Endodermal cell (in vitro differentiated cells): ENCODE results near the gene TIMP2. TPM values are rescaled to one million over a fixed set of nuclear protein-coding genes. Genes with fewer than 3 reads are reported as not detected.

ENCODE experiments used
- DNase-seq: peaks from one replicate; pipeline ENCODE4 v3.0.0-alpha.2; 2017
- H3K27ac ChIP-seq: 2 replicates; pipeline ENCODE4 v1.5.1; 2013; ENCODE audit warnings: mild to moderate bottlenecking, low read depth, low read length, moderate library complexity
- H3K27me3 ChIP-seq: 2 replicates; pipeline ENCODE4 v1.6.1; 2013; ENCODE audit warnings: mild to moderate bottlenecking, low read length, moderate library complexity; ENCODE audit not compliant: insufficient read depth, control insufficient read depth, poor library complexity, severe bottlenecking
- H3K36me3 ChIP-seq: 2 replicates; pipeline ENCODE4 v1.7.0; 2013; ENCODE audit warnings: mild to moderate bottlenecking, low read length, moderate library complexity; ENCODE audit not compliant: control insufficient read depth, insufficient read depth
- H3K4me1 ChIP-seq: one replicate; pipeline ENCODE4 v1.7.0; 2013; ENCODE audit warnings: low read length; ENCODE audit not compliant: control insufficient read depth, insufficient read depth
- H3K4me3 ChIP-seq: 2 replicates; pipeline ENCODE4 v1.5.1; 2013; ENCODE audit warnings: mild to moderate bottlenecking, low read length, moderate library complexity
- H3K9ac ChIP-seq: 2 replicates; pipeline ENCODE4 v1.6.1; 2013; ENCODE audit warnings: mild to moderate bottlenecking, low read length, moderate library complexity; ENCODE audit not compliant: poor library complexity, severe bottlenecking; ENCODE audit errors: extremely low read depth
- H3K9me3 ChIP-seq: 2 replicates; pipeline ENCODE4 v1.6.1; 2013; ENCODE audit warnings: mild to moderate bottlenecking, low read length, moderate library complexity; ENCODE audit not compliant: control insufficient read depth
- H3K27ac Mint-ChIP-seq: 2 replicates; pipeline ENCODE4 v1.8.0; 2020; ENCODE audit warnings: mixed read lengths
- H3K27me3 Mint-ChIP-seq: 2 replicates; pipeline ENCODE4 v1.8.0; 2021; ENCODE audit warnings: mild to moderate bottlenecking, mixed read lengths; ENCODE audit not compliant: insufficient read depth
- H3K36me3 Mint-ChIP-seq: 2 replicates; pipeline ENCODE4 v1.8.0; 2020; ENCODE audit warnings: low read depth, mixed read lengths
- H3K4me1 Mint-ChIP-seq: 2 replicates; pipeline ENCODE4 v1.8.0; 2020; ENCODE audit warnings: mixed read lengths
- H3K4me3 Mint-ChIP-seq: 2 replicates; pipeline ENCODE4 v1.8.0; 2020; ENCODE audit warnings: mild to moderate bottlenecking, moderate library complexity, mixed read lengths
- H3K9me3 Mint-ChIP-seq: 2 replicates; pipeline ENCODE4 v1.8.0; 2020; ENCODE audit warnings: mild to moderate bottlenecking, mixed read lengths
- CTCF ChIP-seq: fragments of 200-600 bp; sonication (generic); conservative IDR thresholded peaks from 2 replicates; pipeline ENCODE4 v1.5.0; 2021; ENCODE audit warnings: antibody characterized with exemption, mild to moderate bottlenecking
- WGBS, 2 experiments: methylation state at CpG; one replicate each; pipeline versions ENCODE4 v1.1.5 to v1.1.7; 2013; ENCODE audit warnings: missing lambda C conversion rate in 2 of 2, mixed read lengths in 1 of 2; ENCODE audit not compliant: insufficient coverage in 1 of 2, insufficient read length in 1 of 2; 5-methylcytosine and 5-hydroxymethylcytosine counted together
- total RNA-seq, 2 donors: library from RNA; stranded (reverse); fragmentation: NEBNext Ultra II Directional in 1 of 2; extraction: Animal tissue kit (Norgen Biotek cat#: 25700) in 1 of 2; gene quantifications; 2 replicates in 1 of 2; 3 replicates in 1 of 2; pipeline ENCODE4 v1.2.1, GENCODE V29; 2021

TIMP2 gene
- total RNA-seq, 2 donors from 2014 or later = 36.9 to 42.7 TPM

DNA sequence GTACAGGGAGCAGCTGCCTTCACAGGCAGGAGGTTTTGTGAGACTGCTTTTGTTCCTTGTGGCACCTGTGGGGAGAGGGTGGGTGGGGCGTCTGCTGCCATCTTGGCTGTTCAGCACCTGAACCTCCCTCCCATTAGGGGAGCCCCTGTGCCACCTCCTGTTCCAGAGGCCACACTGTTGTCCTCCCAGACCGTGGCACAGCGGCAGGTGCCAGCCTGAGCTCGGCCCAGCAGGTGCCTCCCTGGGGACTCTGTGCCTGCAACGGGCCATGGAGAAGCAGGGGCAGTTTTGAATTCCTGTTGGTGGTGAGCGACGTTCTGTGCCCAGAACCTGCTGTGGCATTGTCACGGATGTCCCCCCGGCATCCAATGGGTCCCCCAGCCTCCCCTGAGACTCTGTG, 44.7 kb upstream of the TIMP2 start:
- Mint-ChIP-seq H3K36me3 (no peaks in the 10 kb centered on the region), H3K27ac (no peak overlapping the region), H3K4me1 (peaks cover 17% of the 10 kb centered on the region), H3K4me3 (no peak overlapping the region), H3K9me3 (no peaks in the 10 kb centered on the region), H3K27me3 (no peaks in the 10 kb centered on the region)
- WGBS, 2 experiments = 90 to 92% methylated on average over 2 to 9 of the region's 9 CpGs
- H3K4me1 ChIP-seq = peaks cover 10% of the 10 kb centered on the region
- no peaks in the 10 kb centered on the region for H3K9me3 ChIP-seq
- no peak for TF ChIP-seq CTCF
- H3K27me3 ChIP-seq = no peaks in the 10 kb centered on the region
- H3K4me3 ChIP-seq = no peak overlapping the region
- H3K27ac ChIP-seq = no peak overlapping the region
- no peak overlapping the region for H3K9ac ChIP-seq
- DNase-seq = no peak
- no peaks in the 10 kb centered on the region for H3K36me3 ChIP-seq

DNA sequence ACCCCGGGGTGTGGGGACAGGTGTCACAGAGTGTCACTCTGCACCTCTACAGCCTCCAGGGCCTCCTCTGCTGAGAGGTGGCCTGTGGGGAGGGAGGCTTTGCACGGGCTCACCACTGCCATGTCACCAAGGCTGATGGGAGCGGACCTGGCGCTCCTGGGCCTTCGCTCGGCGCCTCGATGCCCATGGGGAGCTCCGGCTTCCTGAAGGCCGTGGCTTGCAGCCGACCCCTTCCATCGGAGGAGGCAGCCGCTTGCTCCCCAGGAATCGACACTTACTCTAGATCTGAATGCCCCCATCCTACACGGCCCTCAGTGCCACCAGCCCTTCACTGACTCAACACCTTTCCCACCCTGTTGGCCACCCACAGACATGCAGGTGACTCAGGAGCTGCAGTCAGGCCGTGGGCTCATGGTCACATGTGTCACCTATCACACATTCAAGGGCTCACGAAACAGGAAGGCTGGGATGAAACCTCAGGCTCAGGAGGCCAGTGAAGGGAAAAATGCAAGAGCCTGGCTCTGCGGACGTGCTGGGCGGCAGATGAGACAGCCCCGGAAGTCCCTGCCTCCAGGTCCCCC, 42.7 kb upstream of the TIMP2 start:
- Mint-ChIP-seq H3K9me3 (no peaks in the 10 kb centered on the region), H3K4me1 (peaks cover 17% of the 10 kb centered on the region), H3K27me3 (no peaks in the 10 kb centered on the region), H3K4me3 (no peak overlapping the region), H3K36me3 (no peaks in the 10 kb centered on the region), H3K27ac (no peak overlapping the region)
- no peaks in the 10 kb centered on the region for H3K27me3 ChIP-seq
- no peaks in the 10 kb centered on the region for H3K9me3 ChIP-seq
- H3K27ac ChIP-seq = no peak overlapping the region
- H3K4me3 ChIP-seq = no peak overlapping the region
- H3K4me1 ChIP-seq = peaks cover 5% of the 10 kb centered on the region
- H3K9ac ChIP-seq = no peak overlapping the region
- 92 to 99% methylated on average over 18 to 21 of the region's 21 CpGs for WGBS, 2 experiments
- H3K36me3 ChIP-seq = no peaks in the 10 kb centered on the region
- no peak for DNase-seq
- no peak for TF ChIP-seq CTCF

GRCh38 chr17:78966910-78967600, 41.9 kb upstream of the TIMP2 start:
- DNase-seq = no peak

More at GRCh38 chr17:78966910-78967600, 41.9 kb upstream of the TIMP2 start:
- no peak overlapping the region for H3K9ac ChIP-seq
- Mint-ChIP-seq H3K27me3 (no peaks in the 10 kb centered on the region), H3K36me3 (no peaks in the 10 kb centered on the region), H3K4me3 (no peak overlapping the region), H3K9me3 (no peaks in the 10 kb centered on the region), H3K4me1 (peaks cover 11% of the 10 kb centered on the region), H3K27ac (no peak overlapping the region)
- H3K27ac ChIP-seq = no peak overlapping the region
- H3K27me3 ChIP-seq = no peaks in the 10 kb centered on the region
- H3K4me3 ChIP-seq = no peak overlapping the region
- no peaks in the 10 kb centered on the region for H3K9me3 ChIP-seq
- 92 to 93% methylated on average over 17 to 23 of the region's 23 CpGs for WGBS, 2 experiments
- no peak for TF ChIP-seq CTCF
- no peaks in the 10 kb centered on the region for H3K36me3 ChIP-seq
- peaks cover 5% of the 10 kb centered on the region for H3K4me1 ChIP-seq
